Sciatic nerve (tissue), 2 donors: ENCODE measurements around the gene CDC42SE2. TPM values are rescaled to one million over a fixed set of nuclear protein-coding genes. Genes with fewer than 3 reads are reported as not detected.
"Not testable (repeated sequence)": the region's sequence is repeated elsewhere in the genome, so short reads cannot be mapped to it uniquely, and the experiment has no call there.

Source experiments
- ATAC-seq: fragments of 200-7000 bp; cut with Tn5 transposase; one replicate; pipeline ENCODE4 v1.9.1; 2020; ENCODE audit warnings: mild to moderate bottlenecking, moderate library complexity
- DNase-seq: peaks from one replicate; pipeline ENCODE4 v3.0.0-alpha.2; 2020; ENCODE audit warnings: low spot score
- intact Hi-C: fragments of 100-400 bp; cut with DNase I; formaldehyde crosslinking; loops from one replicate; pipeline ENCODE4 v1.14.2; 2022
- total RNA-seq: library from RNA; stranded (reverse); fragmentation: NEBNext Ultra II Directional; extraction: Animal tissue kit (Norgen Biotek cat#: 25700); gene quantifications from one replicate; pipeline ENCODE4 v1.2.1, GENCODE V29; 2021
- donor health status: DM: no; HTN: no; CAD: no.
- donor health status: DM: no; HTN: no; CAD: no.

The CDC42SE2 gene
- total RNA-seq, 1 donor from 2014 or later = 29.7 TPM

DNA sequence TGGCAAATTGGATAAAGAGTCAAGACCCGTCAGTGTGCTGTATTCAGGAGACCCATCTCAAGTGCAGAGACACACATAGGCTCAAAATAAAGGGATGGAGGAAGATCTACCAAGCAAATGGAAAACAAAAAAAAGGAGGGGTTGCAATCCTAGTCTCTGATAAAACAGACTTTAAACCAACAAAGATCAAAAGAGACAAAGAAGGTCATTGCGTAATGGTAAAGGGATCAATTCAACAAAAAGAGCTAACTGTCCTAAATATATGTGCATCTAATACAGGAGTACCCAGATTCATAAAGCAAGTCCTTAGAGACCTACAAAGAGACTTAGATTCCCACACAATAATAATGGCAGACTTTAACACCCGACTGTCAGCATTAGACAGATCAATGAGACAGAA lies 82.4 kb downstream of the CDC42SE2 start:
- ATAC-seq, DNase-seq, intact Hi-C loops: not testable (repeated sequence)

DNA sequence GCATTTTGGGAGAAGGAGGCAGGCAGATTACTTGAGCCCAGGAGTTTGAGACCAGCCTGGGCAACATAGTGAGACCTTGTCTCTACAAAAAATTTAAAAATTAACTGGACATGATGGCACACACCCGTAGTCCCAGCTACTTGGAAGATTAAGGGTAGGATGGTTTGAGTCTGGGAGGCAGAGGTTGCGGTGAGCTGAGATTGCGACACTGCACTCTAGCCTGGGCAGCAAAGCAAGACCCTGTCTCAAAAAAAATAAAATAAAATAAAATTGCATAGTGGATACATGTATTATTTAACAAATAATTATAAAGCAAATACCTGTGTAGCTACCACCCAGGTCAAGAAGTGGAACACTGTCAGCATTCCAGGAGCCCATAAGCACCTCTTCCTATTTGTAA lies 90.1 kb downstream of the CDC42SE2 start:
- DNase-seq (no peak), ATAC-seq (no peak)
- intact Hi-C loops = no loop called here

DNA sequence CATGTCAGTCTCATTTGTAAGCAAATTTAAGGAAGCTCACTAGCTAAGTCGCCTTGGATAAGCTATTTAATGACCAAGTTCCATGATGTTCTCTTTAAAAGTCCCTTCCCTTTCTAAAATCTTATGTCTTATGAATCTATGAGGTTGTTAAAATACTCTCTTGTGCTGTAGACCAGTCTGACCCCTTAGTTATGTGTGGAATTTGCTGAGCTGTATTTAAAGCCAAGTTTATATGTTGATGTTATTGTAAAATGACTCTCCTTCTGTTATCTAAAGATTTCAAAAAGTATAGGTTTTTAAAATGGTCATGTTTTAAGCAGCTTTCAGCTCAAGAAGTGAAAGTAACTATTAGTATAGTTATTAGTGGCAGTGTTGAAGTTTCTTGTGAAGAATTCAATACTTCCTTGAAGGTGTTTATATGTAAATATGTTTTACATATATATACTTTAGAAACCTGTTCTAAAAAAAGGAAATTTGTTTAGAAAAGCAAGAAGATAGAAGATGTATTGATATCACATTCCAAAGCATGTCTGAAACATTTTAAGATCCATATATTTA lies 92.2 kb downstream of the CDC42SE2 start:
- intact Hi-C loops = no loop called here
- DNase-seq = no peak
- no peak for ATAC-seq

DNA sequence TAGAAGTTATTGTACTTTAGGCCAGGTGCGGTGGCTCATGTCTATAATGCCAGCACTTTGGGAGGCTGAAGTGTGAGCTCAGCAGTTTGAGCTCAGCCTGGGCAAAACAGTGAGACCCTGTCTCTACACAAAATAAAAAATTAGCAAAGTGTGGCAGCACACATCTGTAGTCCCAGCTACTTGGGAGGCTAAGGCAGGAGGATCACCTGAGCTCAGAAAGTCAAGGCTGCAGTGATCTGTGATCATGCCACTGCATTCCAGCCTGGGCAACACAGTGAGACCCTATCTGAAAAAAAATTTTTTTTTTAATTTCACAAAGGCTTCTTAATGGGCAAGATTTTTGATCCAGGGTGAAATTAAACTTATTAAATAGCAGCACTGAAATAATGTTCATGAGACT lies 92.8 kb downstream of the CDC42SE2 start:
- intact Hi-C loops = no loop called here
- no peak for ATAC-seq
- DNase-seq = no peak

DNA sequence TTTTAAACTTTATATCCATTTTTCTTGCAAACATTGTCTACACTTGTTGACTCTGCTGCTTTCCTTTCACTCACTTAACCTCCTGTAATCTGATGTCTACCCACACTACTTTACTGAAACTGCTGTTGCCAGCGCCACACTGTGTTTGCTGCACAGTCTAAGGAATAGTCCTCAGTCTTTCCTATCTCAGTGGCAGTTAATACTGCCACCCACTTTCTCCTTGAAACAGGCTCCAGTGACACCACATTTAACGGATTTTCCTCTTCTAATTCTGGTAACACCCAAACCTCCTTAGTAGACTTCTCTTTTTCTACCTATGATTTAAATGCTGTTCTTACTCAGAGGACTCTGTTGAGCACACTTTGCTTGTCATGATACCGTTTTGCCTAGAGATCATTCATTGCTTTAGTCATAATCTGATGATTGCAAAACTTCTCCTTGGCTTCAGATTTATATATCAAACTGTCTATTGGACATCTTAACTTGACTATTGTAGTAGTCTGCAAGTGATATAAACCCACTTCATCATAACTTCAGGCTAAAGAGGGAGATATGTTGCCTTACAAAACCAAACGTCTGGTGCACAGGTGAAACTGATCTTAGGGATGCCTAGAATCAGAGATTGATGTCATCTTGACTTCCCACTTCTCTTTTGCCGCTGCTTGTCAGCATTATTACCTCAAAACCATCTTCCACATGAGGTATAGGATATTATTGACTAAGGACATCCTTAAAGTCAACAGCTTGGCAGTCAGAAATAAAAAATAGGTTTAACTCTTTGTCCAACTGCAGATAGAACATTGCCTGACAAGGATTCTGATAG lies 94.1 kb downstream of the CDC42SE2 start:
- ATAC-seq (no peak), DNase-seq (no peak)
- intact Hi-C loops = no loop called here

DNA sequence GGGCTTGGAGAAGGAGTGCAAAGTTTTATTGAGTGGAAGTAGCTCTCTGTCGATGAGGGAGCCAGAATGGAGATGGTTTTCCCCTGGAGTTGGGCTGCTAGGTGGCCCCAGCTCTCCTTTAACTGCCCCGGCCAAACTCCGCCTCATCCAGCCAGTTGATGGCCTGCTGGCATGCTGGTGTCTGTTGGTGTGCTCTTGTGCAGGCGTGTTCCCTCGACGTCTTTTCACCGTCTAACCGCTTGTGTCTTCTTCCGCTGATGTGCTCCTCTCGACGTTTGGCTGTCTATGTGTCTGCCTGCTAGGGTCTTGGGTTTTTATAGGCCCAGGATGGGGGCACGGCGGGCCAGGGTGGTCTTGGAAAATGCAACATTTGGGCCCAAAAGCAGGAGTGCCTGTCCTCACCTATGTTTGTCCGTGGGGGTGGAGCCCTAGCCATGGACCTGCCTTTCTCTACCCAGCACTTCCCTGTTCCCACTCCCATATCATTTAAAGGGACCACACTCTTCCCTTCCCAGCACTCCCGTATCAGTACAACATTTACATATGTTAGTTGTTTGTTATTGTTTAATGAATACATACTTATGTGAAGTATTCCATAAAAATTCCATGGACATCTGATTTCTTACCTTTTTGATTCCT lies 97.9 kb downstream of the CDC42SE2 start:
- DNase-seq = no peak
- ATAC-seq = no peak
- intact Hi-C loops = no loop called here

DNA sequence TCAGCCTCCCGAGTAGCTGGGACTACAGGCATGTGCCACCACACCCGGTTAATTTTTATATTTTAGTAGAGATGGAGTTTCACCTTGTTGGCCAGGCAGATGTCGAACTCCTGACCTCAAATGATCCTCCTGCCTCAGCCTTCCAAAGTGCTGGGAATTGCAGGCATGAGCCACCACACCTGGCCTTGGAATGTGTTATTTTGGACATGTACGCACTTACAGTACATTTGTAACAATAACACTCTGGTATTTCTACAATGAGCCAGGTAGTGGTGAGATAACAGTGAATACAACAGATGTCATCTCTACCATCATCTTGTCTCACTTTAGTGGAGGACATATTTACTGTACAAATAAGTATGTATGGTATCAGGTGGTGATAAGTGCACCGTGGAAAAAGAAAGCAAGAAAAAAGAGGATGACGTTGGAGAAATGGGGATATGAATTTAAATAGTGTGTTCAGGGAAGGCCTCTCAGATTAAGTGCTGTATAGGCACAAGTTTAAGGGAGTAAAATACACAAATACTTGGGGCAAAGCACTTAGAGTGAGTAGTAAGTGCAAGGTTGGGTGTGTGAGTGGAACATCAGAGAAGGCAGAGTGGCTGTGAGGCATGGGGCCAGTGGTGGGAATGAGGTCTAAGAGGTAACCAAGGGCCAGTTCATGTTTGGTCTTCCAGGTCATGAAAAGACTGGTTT lies 100.1 kb downstream of the CDC42SE2 start:
- DNase-seq = no peak
- intact Hi-C loops = no loop called here
- ATAC-seq = no peak

DNA sequence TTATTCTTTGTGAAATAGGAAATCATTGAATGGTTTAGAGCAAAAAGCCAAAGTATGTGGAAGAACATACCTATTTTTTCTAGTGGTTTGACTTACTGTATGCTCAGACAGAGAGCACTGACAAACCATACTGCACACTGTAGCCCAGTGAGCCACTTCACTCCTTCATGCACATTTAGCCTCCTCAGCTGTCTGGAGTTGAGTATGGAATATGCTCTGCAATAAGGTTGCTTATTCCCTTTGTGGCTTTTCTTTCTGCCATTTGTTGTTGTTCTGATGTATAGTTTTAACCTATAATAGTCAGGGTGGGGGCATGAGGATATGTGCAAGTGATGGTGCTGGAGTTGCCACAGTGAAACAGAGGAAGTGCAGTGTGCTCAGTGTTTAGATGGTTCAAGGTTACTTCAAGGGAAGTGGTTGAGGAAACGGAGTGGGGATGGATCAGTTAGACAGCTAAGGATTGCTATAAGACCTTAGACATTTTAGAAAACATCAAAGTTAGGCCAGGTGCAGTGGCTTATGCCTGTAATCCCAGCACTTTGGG lies 100.7 kb downstream of the CDC42SE2 start:
- DNase-seq (no peak), ATAC-seq (no peak)
- intact Hi-C loops = no loop called here

DNA sequence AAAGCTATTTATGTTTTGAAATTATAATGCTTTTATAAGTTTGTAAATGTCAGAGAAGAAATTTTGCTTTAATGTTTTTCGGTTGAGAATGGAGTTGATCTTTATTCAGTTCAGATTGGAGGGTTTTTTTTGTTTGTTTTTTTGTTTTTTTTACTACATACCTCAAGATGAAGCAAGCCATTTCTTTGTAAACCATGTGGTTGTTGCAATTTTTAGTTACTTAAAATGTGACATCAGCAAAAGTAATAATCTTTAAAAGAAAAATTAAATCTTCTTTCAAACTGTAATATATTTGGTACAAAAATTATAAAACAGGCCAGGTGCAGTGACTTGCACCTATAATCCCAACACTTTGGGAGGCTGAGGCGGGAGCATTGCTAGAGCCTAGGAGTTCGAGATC lies 102.6 kb downstream of the CDC42SE2 start:
- DNase-seq (no peak), ATAC-seq (no peak)
- intact Hi-C loops = no loop called here

DNA sequence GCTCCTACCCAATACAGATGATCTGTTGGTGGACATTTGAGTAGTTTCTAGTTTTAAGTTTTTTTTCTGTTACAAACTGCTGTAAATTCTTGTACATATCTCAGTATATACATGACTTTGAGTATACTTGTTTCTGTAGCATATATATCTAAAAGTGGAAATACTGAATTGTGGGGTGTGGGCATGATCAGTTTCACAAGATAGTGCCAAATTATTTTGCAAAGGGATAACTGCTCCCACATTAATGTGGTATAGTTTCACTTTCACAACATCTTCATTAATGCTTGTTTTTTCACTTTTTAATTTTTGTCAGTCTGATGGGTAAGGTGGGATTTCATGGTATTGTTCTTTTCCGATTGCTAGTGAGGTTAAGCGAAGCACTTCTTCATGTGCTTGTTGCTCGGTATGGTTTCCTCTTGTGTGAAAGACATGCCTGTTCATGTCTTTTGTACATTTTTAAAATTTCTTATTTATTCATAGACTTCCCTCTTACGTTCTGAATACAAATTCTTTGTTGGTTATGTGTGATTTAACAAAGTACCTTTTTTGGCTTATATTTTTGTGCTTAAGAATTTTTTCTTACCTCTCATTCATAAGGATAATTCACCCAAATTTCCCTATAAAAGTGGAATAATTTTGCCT lies 103.5 kb downstream of the CDC42SE2 start:
- intact Hi-C loops = no loop called here
- DNase-seq (no peak), ATAC-seq (no peak)

DNA sequence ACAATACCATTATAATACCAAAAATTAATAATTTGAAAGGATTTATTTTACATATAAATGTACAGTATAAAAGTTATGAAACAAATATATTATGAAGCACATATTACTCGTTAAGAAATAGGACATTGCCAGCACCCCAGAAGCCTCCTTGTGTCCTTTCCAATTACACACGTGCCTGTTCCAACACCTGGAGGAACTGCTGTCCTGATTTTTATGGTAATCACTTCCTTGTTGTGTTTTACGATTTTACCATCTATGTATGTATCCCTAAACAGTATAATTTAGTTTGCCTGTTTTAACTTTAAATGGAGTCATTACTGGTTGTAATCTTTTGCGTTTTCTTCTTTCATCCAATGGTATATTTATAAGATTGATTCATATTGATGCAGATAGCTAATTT lies 105.0 kb downstream of the CDC42SE2 start:
- no peak for ATAC-seq
- DNase-seq = no peak
- intact Hi-C loops = no loop called here

DNA sequence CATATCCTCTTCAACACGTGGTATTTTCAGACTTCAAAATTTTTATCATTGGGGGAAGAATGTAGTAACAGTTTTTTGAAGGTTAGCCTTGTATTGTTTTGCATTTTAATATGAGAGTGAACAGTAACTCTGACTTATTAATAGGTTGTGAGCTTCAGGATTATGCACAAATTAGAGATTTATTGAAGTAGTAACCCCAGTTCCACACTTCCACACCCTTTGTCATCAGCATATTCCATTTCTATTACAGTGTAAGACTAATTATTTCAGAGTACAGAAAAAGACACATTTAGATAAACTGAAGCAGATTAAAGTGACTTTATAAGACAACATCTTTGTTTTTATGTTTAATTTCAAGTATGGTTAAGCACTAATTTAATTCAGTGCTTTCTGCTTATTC lies 105.7 kb downstream of the CDC42SE2 start:
- intact Hi-C loops = no loop called here
- no peak for ATAC-seq

DNA sequence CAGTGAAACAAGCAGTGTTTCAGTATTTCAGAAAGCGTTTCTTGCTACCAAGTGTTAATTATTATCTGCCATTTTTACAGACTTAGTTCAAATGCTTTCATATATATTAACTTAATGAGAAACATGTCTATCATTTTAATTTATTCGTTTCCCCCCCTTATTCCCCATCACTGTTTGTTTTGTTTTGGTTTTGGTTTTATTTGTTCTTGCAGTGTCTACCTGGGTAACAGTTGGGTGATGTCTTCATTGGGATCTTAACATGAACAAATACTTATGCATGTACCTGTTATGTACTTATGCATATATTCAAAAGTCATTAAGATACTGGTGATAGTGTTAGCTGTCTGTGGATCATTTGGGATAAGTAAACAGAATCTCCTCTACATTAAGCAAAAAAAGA lies 108.0 kb downstream of the CDC42SE2 start:
- ATAC-seq (no peak), DNase-seq (no peak)
- intact Hi-C loops = no loop called here

More for the DNA sequence above, 105.7 kb downstream of the CDC42SE2 start:
- no peak for DNase-seq

DNA sequence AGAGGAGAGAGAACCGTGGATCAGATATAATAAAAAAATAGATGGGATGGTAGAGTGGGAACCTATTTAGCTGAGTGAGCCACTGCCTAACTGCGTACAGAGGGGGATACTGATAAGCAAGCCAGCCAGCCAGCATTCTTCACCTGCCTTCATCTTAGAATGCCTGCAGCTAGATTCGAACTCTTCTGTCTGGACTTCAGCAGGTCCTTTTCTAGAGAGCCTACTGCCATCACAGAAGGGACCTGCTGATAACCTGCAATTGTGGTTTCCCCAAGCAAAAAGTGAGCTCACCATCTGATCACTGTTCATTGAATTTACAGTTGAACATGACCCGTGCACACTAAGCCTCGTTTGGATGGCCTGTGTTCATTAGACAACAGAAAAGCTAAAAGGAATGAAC lies 109.4 kb downstream of the CDC42SE2 start:
- DNase-seq (no peak), ATAC-seq (no peak)
- intact Hi-C loops = no loop called here

DNA sequence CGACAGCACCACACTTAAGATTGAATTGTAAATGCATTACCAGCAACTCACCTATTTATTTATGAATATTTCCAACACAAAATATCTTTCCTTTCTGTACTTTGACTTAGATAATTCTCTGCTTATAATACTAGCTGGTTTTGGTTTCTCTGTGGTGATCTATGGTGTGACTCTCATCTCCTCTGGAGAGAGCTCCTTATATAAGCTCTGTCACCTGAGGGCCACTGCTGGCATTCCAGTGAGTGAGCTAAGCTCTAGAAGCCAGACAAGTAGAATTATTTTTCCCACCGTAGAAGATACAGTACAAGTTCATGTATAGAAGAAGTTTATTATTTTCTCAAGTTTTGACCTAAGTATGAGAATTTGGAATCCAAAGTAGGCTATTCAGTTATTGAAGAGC lies 111.5 kb downstream of the CDC42SE2 start:
- intact Hi-C loops = no loop called here
- DNase-seq (no peak), ATAC-seq (no peak)

DNA sequence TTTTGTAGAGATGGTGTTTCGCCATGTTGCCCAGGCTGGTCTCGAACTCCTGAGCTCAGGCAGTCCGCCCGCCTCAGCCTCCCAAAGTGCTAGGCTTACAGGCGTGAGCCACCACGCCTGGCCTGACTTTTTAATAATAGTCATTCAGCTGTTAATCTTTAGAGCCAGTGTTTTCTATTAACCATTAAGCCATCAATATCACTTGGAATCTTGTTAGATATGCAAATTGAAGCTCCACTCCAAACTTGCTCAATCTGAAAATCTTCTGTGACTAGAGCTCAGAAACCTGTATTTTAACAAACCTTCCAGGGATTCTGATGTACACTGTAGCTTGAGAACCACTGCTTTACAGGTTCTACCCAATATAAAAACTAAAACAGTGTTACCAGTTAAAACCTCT lies 113.5 kb downstream of the CDC42SE2 start:
- DNase-seq = no peak
- intact Hi-C loops = no loop called here
- ATAC-seq = no peak

DNA sequence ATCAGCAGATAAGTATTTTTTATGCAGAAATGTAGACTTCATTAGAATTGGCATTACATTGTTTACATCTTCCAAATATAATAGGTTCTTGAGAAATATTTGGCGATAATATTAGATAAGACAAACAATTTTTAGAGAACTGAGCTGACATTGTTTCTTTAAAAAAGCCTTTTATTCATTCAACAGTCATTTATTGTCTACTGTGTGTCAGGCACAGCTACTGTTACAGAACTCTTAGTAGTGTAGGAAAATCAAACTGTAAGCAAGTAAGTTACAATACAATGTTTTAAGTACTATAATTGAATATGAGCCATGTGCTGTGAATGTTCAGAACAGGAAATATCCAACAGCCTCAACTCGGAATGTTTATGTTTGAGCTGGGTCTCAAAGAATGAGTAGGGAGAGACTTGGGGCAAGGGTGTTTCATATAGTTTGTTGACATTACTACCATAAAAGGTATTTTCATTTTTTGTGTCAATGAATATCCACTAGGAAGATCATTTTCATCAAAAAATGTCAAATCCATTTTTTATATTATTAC lies 114.0 kb downstream of the CDC42SE2 start:
- intact Hi-C loops = no loop called here
- ATAC-seq (no peak), DNase-seq (no peak)

DNA sequence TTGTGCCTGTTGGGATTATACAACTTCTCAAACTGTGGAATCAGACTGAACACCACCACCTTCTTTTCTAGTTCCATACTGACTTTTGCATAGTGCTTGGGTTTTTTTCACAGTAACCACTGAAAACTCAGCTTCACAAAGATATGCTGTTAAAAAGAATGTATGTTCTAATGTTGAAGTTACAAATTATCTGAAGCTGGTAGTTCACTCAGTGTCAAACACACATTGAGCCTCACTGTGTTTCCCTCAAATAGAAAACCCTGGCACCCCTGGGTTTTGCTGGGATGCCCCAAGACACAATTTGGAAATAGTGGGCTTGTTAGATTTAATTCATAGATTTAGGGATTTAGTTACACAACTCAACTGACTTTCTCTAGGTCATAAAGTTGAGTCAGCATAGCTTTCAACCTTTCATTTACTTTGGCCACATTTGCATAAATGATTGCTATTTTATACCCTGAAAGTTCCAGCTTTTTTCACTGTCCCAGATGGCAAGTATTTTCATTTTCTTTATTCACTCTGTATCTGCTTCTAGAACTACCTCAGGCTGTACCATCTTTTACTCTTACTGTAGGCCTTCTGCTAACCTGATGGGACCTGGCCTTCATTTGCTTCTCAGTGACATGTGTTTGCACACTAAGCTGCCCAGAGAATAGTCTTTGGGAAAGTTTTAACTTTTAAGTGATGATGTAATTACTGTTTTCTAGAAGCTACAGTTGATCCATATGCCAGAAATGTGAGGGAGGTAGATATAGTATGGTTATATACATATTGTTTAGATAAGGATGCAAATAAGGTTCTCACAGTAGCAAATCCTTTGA lies 115.1 kb downstream of the CDC42SE2 start:
- intact Hi-C loops = no loop called here
- DNase-seq (no peak), ATAC-seq (no peak)
